SKM-1 treated with dmso at 0.1 percent for 144 hours (cell line): ENCODE results near the gene PRCC.
"Not testable (repeated sequence)": the region's sequence is repeated elsewhere in the genome, so short reads cannot be mapped to it uniquely, and the experiment has no call there.

ENCODE experiments used
- DNase-seq: peaks from one replicate; lab custom pipeline; 2025; ENCODE audit not compliant: unreplicated experiment; lab: John Stamatoyannopoulos, UW

Gene PRCC

DNA sequence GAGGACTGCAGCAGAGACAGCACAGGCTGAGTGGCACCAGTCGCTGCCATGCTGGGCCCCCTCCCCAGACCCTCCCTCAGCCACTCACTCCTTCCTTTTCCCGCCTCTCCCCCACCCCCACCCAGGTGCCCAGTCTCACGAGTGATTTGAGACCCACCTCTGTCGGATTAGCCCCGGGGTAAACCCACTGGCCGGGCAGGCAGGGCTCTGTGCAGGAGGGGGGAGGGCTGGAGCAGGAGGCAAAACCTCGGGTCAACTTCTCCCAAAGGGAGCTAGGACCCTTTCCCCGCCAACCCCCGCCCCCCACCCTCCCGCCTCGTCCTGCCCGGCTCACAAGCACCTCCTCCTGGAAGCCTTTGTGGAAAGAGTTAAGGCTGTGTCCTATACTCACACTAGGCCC, 23.0 kb upstream of the PRCC start:
- DNase-seq, result no peak

DNA sequence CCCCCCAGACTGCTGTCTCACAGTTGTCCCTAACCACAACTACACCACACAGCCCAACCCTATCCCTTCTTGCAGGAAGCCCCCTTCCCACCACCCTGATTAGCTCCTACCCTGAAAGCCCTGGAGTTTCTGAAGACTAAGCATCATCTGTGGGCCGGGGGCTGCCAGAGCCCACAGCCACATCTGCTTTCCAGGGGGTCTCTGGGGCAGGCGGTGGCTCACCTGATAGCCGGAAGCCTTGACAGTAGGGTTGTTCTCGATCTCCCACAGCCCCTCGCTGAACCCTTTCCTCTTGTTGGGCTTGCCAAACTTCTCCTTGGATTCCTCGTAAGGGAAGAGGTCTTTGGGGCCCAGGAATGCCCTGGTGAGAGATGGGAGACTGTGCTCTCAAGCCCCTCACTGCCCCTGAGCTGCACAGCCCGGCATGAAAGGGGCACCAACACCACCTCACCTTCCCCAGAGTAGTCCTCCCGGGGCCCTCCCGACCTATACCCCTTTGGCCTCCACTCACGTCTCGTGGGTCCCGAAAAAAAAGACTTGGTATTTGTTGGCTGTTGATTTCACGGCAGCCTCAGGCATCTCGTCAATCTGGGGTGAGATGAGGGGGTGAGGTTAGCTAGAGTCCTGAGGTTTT, 22.4 kb upstream of the PRCC start:
- DNase-seq, result no peak

DNA sequence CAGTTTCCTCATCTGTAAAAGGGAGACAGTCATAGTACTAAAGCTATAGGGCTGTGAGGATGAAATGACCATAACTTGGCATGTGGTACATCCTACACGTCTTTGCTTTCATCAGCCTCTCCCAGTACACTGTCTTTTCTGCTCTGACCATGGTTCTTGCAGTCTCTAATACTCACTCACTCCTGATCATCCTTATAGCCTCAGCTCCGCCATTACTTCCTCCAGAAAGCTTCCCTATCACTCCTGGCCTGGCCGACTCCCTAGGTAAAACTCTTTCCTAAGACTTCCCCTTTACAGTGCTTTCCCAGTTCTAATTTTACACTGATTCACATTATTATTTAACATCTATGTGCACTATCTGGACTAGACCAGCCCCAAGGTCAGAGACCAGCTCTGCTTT, 21.5 kb upstream of the PRCC start:
- no peak for DNase-seq

DNA sequence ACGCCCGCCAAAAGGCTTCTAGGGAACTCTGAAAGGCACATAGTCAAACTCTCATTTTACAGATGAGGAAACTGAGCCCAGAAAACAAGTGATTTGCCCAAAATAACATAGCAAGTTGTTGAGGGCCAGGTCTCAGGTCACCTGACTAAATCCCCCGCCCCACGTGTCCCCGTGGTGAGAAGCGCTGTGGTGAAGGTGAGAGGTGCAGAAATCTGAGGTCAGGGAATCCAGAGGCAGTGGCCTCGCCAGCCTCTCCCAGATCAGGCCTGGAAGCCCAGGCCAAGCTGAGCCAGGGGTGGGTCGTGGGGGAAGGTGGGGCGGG, 21.0 kb upstream of the PRCC start:
- DNase-seq, result no peak

DNA sequence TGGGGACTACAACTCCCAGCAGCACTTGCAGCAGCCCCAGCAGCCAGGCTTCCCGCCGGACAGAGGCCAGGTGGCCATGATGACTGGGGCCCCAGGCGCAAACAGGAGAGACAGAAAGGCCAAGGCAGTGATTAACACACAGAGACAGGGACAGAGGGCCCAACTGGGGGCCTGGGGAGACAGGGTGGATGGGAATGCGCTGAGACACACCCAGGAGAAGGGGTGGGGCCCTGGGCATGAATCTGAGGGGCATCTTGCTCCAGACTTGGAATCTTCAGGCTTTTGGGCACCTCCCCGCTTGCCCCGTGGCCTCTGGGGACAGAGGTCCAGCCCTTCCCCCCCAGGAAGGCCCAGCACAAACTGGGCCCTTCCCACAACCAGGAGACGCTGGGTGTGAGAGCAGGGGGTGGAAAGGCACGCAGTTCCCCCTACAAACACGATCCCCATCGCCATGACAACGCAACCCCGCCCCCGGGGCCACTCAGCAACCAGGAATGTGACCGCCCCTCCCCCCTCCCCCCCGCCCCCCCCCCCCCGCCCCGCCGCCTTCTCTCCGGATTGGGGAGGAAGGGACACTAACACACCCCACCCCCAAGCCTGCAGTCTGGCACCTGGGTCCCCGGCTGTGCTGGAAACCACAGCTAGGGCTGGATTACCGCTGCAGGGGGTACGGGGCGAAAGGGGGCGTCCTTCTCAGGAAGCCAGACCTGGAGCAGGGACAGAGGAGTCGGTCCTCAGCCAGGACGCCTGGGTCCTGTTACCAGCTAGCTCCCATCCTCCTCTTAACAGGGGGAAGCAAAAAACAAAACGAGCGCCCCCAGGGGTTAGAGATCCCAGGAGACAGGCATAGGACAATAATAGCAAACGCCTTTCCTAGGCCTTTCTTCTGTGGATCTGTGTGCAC, 20.4 kb upstream of the PRCC start:
- peak; percentile 44 for DNase-seq

DNA sequence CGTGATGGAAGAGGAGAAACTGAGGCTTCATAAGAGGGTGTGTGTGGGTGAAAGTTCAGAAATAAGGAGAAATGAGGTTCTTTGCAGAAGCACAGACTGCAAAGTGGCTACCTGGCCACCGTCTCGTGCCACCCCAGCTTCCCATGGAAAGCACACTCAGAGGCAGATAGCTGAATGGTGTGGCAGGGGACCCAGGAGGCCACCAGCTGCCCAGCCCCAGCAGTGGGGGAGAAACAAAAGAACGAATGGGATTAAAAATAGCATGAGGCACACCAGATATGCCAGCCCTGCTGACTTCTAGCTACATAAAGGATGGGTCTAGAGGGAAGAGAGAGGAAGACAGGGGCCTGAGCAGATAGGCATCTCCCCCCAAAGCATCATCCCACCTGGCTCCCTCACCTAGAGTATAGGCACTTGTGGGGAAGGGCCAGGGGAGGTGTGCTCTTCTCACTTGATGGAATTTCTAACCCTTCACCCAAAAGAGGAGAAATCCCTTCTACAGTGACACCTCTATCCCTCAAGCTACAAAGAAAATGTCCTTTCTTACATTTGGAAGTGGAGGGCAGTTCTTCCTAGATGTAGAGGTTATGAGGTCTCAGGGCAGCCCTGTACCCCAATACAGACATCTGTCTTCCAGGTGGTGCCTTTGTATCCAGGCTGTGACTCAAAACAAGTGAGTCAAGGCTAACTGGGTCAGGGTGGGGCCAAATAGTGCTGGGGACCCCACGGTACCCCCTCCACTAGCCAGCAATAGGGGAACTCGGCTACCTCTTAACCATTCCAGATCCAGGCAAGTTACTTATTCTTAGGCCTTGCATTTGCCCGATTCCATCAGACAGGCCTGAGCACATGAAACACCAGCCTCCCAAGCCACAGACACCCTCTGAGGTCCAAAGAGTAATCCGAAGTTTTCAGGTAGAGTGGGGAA, 19.3 kb upstream of the PRCC start:
- no peak for DNase-seq

DNA sequence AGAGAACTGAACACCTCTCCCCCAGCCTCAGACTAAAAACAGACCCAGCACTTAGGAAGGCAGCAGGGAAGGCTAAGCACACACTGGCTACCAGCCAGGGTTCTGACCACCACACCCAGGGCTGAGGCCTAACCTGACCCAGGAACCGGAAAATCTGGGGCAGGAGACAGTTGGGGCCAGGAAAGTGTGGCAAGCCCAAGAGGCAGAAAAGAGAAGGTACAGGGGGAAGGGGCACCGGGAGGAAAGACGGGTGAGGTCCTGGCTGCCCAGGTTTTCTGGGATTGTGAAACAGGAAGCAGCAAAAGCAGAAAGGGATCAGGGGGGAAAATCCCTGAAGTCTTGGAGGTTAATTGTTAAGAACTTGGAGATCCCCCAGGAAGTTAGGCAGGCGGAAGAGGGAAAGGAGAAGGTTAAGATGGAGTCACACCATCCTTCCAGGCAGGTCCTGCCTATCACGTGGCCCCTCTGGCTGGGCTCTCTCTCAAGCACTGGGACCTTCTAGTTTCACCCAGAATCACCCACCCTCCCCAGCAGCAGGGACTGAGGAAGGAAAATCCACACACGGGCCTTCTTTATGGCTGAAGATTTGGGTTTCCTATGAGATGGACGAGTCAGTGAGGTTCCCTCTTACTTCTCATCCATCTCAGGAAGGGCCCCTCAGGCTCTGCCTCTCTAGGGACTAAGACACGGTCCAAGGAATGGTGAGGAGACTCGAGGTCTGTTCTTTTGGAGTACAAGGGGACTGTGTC, 18.5 kb upstream of the PRCC start:
- peak; percentile 87 for DNase-seq

DNA sequence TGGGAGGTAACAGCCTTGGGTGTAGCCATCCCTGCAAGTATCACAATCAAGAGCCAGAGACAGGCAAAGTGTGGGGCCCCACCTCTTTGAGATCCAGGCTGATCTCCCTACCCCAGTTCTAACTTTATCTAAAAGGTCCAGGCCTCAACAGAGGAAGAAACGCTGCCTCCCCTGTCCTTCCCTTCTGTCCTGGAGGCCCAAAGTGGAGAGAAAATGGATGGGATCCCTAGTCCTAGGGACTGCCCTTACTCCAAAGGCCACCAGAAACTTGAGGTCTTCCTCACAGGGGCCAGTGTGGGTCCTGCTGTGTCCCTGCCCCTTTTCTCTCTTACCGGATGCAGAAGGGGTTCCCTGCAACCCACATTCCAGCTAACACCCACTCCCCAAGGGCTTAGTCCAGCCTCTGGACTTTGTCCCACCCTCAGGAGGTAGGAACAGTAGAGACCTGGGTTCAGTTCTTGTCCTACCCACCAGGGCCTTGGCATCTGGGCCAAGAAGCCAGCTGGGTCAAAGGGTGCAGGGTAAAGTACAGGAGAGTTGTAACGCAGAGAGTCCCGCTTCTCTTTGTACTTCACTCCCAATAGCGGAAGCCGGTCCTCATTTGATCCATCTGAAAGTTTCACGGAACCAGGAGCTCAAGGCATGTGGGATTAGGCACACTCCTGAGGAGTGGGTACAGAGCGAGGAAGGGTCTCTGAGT, 17.8 kb upstream of the PRCC start:
- no peak for DNase-seq

DNA sequence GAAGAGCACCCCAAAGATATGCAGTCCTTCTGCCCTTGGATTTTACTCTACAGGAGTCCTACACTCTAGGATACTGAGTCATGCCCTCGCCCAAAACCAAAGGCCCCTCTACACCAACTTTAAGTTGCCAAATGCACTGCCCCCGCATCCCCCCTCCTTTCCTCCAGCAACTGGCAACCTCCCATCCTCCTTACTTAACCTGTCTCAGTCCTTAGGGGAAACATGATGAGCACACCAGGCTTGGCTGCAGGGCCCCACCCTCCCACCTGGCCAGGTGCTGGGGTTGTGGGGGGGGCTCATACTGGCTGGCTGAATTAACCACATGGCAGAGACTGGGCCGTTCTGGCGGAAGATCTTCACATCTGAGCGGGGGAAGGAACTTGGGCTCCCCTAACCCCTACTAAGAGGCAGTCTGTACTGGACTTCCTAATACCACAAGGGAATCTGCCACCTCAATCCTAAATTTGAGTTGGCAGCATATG, 17.1 kb upstream of the PRCC start:
- DNase-seq, result no peak

DNA sequence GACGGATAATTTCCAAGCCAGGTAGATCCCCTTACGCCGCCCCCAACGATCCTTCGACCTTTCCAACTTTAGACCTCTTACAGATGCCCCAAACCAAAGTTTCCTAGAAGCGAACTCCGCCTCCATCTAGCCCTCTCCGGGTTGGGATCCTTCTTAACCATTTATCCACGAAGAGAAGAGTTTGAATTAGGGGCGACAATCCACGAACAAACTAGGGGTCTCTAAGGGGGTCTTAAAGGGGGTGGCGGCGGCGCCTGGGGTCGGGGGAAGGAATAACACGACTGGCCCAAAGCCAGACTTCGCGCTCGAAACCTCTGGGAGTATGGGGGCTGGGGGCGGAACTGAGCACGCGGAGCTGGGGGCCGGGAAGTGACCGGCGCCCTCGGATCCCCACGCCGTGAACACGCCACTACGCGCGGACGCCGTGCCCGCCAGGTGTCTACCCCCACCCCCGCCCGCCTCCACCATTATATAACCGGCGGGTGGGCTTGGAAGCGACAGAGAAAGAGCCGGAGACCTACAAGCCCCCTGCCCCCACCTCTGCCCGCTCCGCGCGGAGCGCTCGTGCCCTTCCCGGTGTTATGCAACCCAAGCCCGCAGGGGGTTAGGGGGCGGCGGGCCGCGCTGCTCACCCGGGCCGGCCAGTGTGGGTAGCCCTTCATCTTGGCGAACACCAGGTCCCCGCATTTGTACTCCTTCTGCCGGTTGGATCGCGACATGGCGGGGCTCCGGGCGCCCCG, 16.5 kb upstream of the PRCC start:
- DNase-seq, result peak; percentile 39

DNA sequence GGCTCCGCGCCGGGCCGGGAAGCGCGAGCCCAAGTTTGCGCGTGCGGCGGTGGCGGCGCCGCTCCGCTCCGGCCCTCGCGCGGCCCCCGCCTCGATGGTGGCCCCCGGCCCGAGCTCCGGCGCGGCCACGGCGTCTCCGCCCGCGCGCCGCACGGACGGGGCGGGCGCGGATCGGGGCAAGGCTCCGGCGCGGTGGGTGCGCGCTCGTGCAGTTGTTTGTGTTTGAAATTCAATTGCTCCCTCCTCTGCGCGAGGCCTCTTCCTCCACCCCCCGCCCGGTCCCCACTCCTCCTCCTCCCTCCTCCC, 15.9 kb upstream of the PRCC start, which contains the start of gene HDGF:
Gene HDGF (minus strand): TSS at position 225 of the 306 bp plus-strand sequence. CDS start 246 bp downstream, outside the sequence.
- DNase-seq, result no peak

DNA sequence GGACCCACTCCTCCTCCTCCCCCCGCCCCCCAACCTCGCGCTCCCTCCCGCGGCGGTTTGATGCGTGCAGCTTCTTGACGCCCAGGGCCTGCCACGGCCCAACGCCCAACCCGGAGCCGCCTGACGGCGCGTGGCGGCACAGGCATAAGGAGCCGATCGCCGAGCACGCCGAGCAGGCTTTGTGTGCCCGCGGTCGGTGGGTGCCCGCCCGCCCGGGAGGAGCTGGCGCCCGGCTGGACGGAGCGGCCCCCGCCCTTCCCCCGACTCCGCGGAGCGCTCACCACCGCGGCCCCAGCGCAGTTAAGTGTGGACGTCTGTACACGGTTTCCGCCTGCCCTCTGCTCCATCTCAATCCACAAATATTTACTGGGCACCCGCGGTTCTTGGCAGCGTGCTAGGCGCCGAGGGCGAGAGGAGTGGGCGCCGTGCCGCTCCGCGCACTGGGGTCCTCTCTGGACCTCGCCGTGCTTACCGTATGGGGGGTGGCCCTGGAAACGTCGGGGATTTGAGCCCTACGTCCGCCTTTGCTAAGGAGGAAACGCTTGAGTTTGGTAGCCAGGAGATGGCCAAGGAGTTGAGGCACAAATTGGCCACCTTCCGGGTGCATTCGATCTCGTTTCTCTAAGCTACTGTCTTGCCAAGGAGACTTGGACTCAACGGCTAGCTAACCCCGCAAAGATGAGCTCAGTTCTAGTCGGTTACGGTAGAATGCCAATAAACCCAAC, 15.4 kb upstream of the PRCC start:
- peak; percentile 97 for DNase-seq

DNA sequence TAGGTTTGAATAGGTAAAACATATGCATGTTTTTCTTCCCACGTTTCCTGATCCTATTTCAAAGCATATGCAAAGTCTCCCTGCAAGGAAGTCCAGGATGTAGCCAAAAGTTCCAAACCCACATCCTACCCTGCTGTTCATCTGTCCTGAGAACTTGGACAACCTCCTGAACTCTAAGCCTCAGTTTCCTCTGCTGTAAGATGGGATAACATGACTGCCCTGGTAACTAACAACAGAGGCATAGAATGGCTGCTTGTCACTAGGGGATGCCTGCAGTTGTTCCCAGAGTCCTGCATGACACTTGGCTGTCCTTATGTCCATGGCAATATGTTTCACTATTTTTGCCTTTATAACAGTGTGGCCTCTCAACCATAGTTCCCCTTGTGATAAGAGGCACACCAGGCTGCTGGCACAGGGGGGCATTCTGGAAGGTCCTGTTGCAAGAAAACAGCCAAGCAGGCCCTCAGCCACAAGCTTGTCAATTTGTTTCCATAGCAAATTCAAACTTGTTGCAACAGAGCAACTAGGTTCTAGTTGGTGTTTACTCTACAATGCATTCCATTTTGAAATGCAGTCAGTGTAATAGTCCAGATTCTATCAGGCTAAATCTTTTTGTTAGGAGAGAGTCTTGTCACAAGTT, 14.4 kb upstream of the PRCC start:
- DNase-seq, result no peak

DNA sequence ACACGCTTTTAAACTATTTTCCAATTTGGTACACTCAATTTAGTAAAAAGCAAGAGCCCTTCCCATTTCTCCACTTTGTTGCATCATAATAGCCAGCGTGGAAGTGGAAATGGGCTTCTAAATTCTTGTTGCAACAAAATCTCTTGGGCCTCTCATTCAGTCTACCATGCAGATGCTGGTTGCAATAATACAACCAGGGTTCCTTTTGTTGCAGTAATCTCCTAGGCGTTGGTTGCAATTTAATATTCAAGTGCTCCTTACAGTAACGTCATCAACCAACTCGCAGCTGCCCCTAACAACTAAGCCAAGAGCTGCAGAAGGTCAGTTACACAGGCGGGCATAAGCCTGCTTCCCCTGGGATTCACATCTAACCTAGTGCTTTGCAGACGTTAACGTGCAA, 13.1 kb upstream of the PRCC start:
- no peak for DNase-seq

DNA sequence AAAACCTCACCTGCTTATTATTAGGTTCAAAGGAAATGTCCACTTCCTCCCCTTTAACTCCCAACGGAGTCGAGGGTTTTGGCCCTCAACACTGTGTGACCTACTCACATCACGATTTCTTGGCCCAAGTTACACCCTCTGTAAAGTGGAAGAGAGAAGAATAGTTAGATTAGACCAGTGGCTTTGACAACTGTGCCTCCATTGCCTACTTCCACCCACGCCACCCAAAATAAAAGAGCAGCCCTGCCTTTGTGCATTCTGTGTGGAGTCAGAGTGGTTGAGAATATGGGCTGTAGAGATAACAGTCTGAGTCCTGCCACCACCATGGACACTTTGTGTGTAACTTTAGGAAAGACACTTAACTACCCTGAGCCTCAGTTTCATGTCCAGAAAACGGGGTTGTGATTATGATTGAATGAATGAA, 11.8 kb upstream of the PRCC start:
- no peak for DNase-seq

DNA sequence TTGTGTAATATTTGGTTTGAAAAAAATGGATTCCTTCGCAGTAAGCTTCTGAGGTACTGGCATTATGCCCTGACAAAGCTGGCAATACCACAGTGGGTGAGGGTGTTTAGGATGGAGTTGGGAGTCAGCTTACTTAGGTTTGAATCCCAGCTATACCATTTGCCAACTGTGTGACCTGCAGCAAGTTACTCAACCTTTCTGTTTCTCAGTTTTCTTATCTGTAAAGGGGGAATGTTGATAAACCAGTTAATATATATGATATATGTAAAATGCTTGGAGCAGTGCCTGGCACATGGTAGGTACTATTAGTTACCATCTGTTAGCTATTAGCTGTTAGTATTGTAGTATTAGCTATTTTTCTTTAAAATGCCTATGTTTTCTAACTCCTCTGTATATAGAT, 11.0 kb upstream of the PRCC start:
- DNase-seq, result no peak

DNA sequence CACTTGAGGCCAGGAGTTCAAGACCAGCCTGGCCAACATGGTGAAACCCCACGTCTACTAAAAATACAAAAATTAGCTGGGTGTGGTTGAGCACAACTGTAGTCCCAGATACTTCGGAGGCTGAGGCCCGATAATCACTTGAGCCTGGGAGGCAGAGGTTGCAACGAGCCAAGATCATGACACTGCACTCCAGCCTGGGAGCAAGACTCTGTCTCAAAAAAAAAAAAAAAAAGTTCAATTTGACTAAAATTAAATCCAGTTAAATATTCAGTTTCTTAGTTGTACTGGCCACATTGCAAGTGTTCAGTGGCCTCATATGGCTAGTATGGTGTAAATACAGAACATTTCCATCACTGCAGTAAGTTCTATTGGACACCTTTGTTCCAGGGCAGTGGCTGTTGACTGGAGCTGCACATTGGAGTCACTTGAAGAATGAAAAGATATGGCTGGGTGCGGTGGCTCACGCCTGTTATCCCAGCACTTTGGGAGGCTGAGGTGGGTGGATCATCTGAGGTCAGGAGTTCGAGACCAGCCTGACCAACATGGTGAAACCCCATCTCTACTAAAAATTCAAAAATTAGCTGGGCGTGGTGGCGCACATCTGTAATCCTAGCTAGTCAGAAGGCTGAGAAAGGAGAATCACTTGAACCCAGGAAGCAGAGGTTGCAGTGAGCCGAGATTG, 9.6 kb upstream of the PRCC start:
- not testable (repeated sequence) for DNase-seq
